Activated CD8-positive, alpha-beta T cell treated with anti-CD3 and anti-CD28 coated beads for 36 hours (primary cell): ENCODE results near the gene MRTFA. TPM values are rescaled to one million over a fixed set of nuclear protein-coding genes. Genes with fewer than 3 reads are reported as not detected.

Experiments
- ATAC-seq: fragments of 200-7000 bp; cut with Tn5 transposase; one replicate; pipeline ENCODE4 v1.10.0; 2021; ENCODE audit warnings: mild to moderate bottlenecking, moderate library complexity
- CTCF ChIA-PET: fragments of 350-600 bp; sonication (Branson Sonifier 250); formaldehyde crosslinking; loops from one replicate; lab custom pipeline; 2021; ENCODE audit warnings: antibody characterized with exemption; lab: Charles Lee
- POLR2A ChIA-PET: fragments of 350-600 bp; sonication (Branson Sonifier 250); formaldehyde crosslinking; loops from one replicate; lab custom pipeline; 2021; ENCODE audit warnings: antibody characterized with exemption; lab: Charles Lee
- DNase-seq: peaks from one replicate; pipeline ENCODE4 v3.0.0-alpha.2; 2020
- H3K27ac Mint-ChIP-seq: one replicate; pipeline ENCODE4 v1.8.0; 2021; ENCODE audit warnings: mild to moderate bottlenecking, mixed read lengths
- H3K27me3 Mint-ChIP-seq: one replicate; pipeline ENCODE4 v1.8.0; 2021; ENCODE audit warnings: mixed read lengths
- H3K36me3 Mint-ChIP-seq: one replicate; pipeline ENCODE4 v1.8.0; 2021; ENCODE audit warnings: low read depth, mixed read lengths
- H3K4me1 Mint-ChIP-seq: one replicate; pipeline ENCODE4 v1.8.0; 2021; ENCODE audit warnings: low read depth, mixed read lengths
- H3K4me3 Mint-ChIP-seq: one replicate; pipeline ENCODE4 v1.8.0; 2021; ENCODE audit warnings: mild to moderate bottlenecking, moderate library complexity, mixed read lengths
- H3K9me3 Mint-ChIP-seq: one replicate; pipeline ENCODE4 v1.8.0; 2021; ENCODE audit warnings: mixed read lengths
- CTCF ChIP-seq: fragments of 200-600 bp; IDR thresholded peaks from one replicate; pipeline ENCODE4 v1.8.0; 2022; ENCODE audit warnings: antibody characterized with exemption, mild to moderate bottlenecking
- intact Hi-C: fragments of 100-400 bp; cut with micrococcal nuclease; formaldehyde crosslinking; loops from one replicate; pipeline ENCODE4 v1.10.0; 2022
- total RNA-seq, 2 experiments: library from RNA; stranded (reverse); gene quantifications; one replicate each; pipeline ENCODE4 v1.2.3, GENCODE V29; 2021

MRTFA gene
- total RNA-seq, 2 experiments from 2014 or later = 37.4 to 40.0 TPM

GRCh38 chr22:40654522-40655167, 18.1 kb upstream of the MRTFA start:
- Mint-ChIP-seq H3K4me3 (no peak overlapping the region), H3K36me3 (no peaks in the 10 kb centered on the region)

GRCh38 chr22:40653361-40653760, 16.8 kb upstream of the MRTFA start:
- no peak for TF ChIP-seq CTCF
- Mint-ChIP-seq H3K4me3 (no peak overlapping the region), H3K4me1 (peaks cover 13% of the 10 kb centered on the region), H3K27ac (peak overlapping the region; percentile 48), H3K36me3 (no peaks in the 10 kb centered on the region), H3K9me3 (no peaks in the 10 kb centered on the region), H3K27me3 (no peaks in the 10 kb centered on the region)
- ChIA-PET CTCF (interaction anchor here (0.7 to 0.9 kb wide), 2 partner anchors 29 to 42 kb away, joined by 3 read pairs; no protein-coding TSS in a partner anchor), POLR2A (no interaction called here)
- intact Hi-C loops = no loop called here
- ATAC-seq = no peak
- no peak for DNase-seq

More at GRCh38 chr22:40654522-40655167, 18.1 kb upstream of the MRTFA start:
- no peak for TF ChIP-seq CTCF
- peaks cover 13% of the 10 kb centered on the region for H3K4me1 Mint-ChIP-seq
- DNase-seq (no peak), ATAC-seq (no peak)
- ChIA-PET CTCF (interaction anchor here (0.9 to 4.2 kb wide), 2 partner anchors 8 to 28 kb away, joined by 3 to 21 read pairs; no protein-coding TSS in a partner anchor), POLR2A (interaction anchor here (1.1 kb wide), 1 partner anchor 391 kb away, joined by 3 read pairs; no protein-coding TSS in a partner anchor)
- H3K9me3 Mint-ChIP-seq = no peaks in the 10 kb centered on the region
- H3K27ac Mint-ChIP-seq = no peak overlapping the region
- H3K27me3 Mint-ChIP-seq = no peaks in the 10 kb centered on the region
- intact Hi-C loops = no loop called here

- TF ChIP-seq CTCF = no peak
- ChIA-PET CTCF (interaction anchor here (0.8 to 9.9 kb wide), 7 partner anchors 10 to 247 kb away, joined by 3 to 127 read pairs (median 5); no protein-coding TSS in a partner anchor), POLR2A (interaction anchor here (1.0 to 1.3 kb wide), 2 partner anchors 127 to 607 kb away, joined by 3 read pairs; no protein-coding TSS in a partner anchor)
- no peaks in the 10 kb centered on the region for H3K9me3 Mint-ChIP-seq
- H3K27me3 Mint-ChIP-seq = no peaks in the 10 kb centered on the region
- ATAC-seq (peak; percentile 98), DNase-seq (peak; percentile 95)
- intact Hi-C loops = no loop called here
- H3K4me3 Mint-ChIP-seq = peak overlapping the region; percentile 56
- H3K27ac Mint-ChIP-seq = peak overlapping the region; percentile 88
- H3K36me3 Mint-ChIP-seq = no peaks in the 10 kb centered on the region
- peaks cover 13% of the 10 kb centered on the region for H3K4me1 Mint-ChIP-seq
Observed at GRCh38 chr22:40651563-40652501, 15.3 kb upstream of the MRTFA start.

- POLR2A ChIA-PET = interaction anchor here (0.6 to 1.3 kb wide), 3 partner anchors 26 to 127 kb away, joined by 3 to 5 read pairs (median 3); no protein-coding TSS in a partner anchor
- intact Hi-C loops = no loop called here
- H3K36me3 Mint-ChIP-seq = no peaks in the 10 kb centered on the region
Observed at GRCh38 chr22:40651057-40651456, 14.5 kb upstream of the MRTFA start.

More at GRCh38 chr22:40651057-40651456, 14.5 kb upstream of the MRTFA start:
- H3K9me3 Mint-ChIP-seq = no peaks in the 10 kb centered on the region
- H3K4me3 Mint-ChIP-seq = no peak overlapping the region
- DNase-seq (no peak), ATAC-seq (no peak)
- CTCF ChIA-PET = interaction anchor here (0.8 to 9.9 kb wide), 7 partner anchors 9 to 248 kb away, joined by 3 to 127 read pairs (median 3); no protein-coding TSS in a partner anchor
- peak overlapping the region; percentile 24 for H3K27ac Mint-ChIP-seq
- H3K4me1 Mint-ChIP-seq = peaks cover 13% of the 10 kb centered on the region
- no peaks in the 10 kb centered on the region for H3K27me3 Mint-ChIP-seq
- no peak for TF ChIP-seq CTCF
